KMS-11 (cell line): ENCODE data around the gene CYB561.

Source experiments
- H2AFZ ChIP-seq: fragments of 200-600 bp; sonication (generic); 2 replicates; pipeline ENCODE4 v1.6.1; 2016; ENCODE audit warnings: antibody characterized with exemption, mixed run types, low read depth
- H3K27ac ChIP-seq: fragments of 200-600 bp; sonication (generic); 2 replicates; pipeline ENCODE4 v1.6.1; 2016; ENCODE audit warnings: mild to moderate bottlenecking, mixed run types
- H3K27me3 ChIP-seq: fragments of 200-600 bp; sonication (generic); 2 replicates; pipeline ENCODE4 v1.6.1; 2017; ENCODE audit warnings: mild to moderate bottlenecking, low read depth, mixed run types, moderate library complexity; ENCODE audit not compliant: insufficient read depth
- H3K36me3 ChIP-seq: fragments of 200-600 bp; sonication (generic); 2 replicates; pipeline ENCODE4 v1.6.1; 2017; ENCODE audit warnings: mild to moderate bottlenecking, mixed run types; ENCODE audit not compliant: insufficient read depth
- H3K4me1 ChIP-seq: fragments of 200-600 bp; sonication (generic); 2 replicates; pipeline ENCODE4 v1.6.1; 2016; ENCODE audit warnings: mild to moderate bottlenecking, low read depth, mixed run types; ENCODE audit not compliant: poor library complexity, severe bottlenecking
- H3K4me2 ChIP-seq: fragments of 200-600 bp; sonication (generic); 2 replicates; pipeline ENCODE4 v1.7.0; 2016; ENCODE audit warnings: mild to moderate bottlenecking, mixed run types
- H3K4me3 ChIP-seq: fragments of 200-600 bp; sonication (generic); IDR thresholded peaks from 2 replicates; pipeline ENCODE4 v1.6.1; 2017; ENCODE audit warnings: low read depth, low read length, mixed read lengths; ENCODE audit not compliant: insufficient read depth
- H3K79me2 ChIP-seq: fragments of 200-600 bp; sonication (generic); 2 replicates; pipeline ENCODE4 v1.6.1; 2016; ENCODE audit warnings: low read depth, mixed run types; ENCODE audit not compliant: insufficient read depth
- H3K9ac ChIP-seq: fragments of 200-600 bp; sonication (generic); 2 replicates; pipeline ENCODE4 v1.6.1; 2016; ENCODE audit warnings: mild to moderate bottlenecking, mixed run types
- H4K20me1 ChIP-seq: fragments of 200-600 bp; sonication (generic); 2 replicates; pipeline ENCODE4 v1.6.1; 2016; ENCODE audit warnings: mild to moderate bottlenecking, mixed run types; ENCODE audit not compliant: insufficient read depth
- CTCF ChIP-seq: fragments of 200-600 bp; sonication (generic); conservative IDR thresholded peaks from 2 replicates; pipeline ENCODE4 v1.6.1; 2017; ENCODE audit warnings: low read depth, mild to moderate bottlenecking, antibody characterized with exemption, low read length, moderate library complexity, mixed read lengths

Gene CYB561

GRCh38 chr17:63443053-63443452, 3.1 kb downstream of the CYB561 start:
- Histone ChIP-seq H3K4me2 (no peak overlapping the region), H3K9ac (no peak overlapping the region), H3K4me1 (peaks cover 24% of the 10 kb centered on the region), H4K20me1 (no peaks in the 10 kb centered on the region), H3K36me3 (no peaks in the 10 kb centered on the region), H3K27me3 (no peaks in the 10 kb centered on the region), H2AFZ (no peak overlapping the region), H3K4me3 (no peak overlapping the region), H3K79me2 (no peaks in the 10 kb centered on the region), H3K27ac (no peak overlapping the region)
- TF ChIP-seq CTCF, result no peak

- no peak overlapping the region for H3K27ac ChIP-seq
Measured at GRCh38 chr17:63442549-63443035, 3.5 kb downstream of the CYB561 start.

GRCh38 chr17:63442074-63442473, 4.0 kb downstream of the CYB561 start:
- H3K4me2 ChIP-seq, result no peak overlapping the region
- H3K79me2 ChIP-seq, result no peaks in the 10 kb centered on the region
- no peaks in the 10 kb centered on the region for H4K20me1 ChIP-seq
- no peak for TF ChIP-seq CTCF
- no peak overlapping the region for H3K9ac ChIP-seq
- no peak overlapping the region for H3K27ac ChIP-seq
- H3K4me1 ChIP-seq, result peaks cover 24% of the 10 kb centered on the region
- no peaks in the 10 kb centered on the region for H3K27me3 ChIP-seq
- no peak overlapping the region for H2AFZ ChIP-seq
- H3K36me3 ChIP-seq, result no peaks in the 10 kb centered on the region
- no peak overlapping the region for H3K4me3 ChIP-seq

More at GRCh38 chr17:63442549-63443035, 3.5 kb downstream of the CYB561 start:
- no peak for TF ChIP-seq CTCF
- Histone ChIP-seq H3K4me1 (peaks cover 24% of the 10 kb centered on the region), H3K4me3 (no peak overlapping the region), H3K36me3 (no peaks in the 10 kb centered on the region), H3K9ac (no peak overlapping the region), H3K4me2 (no peak overlapping the region), H3K79me2 (no peaks in the 10 kb centered on the region), H2AFZ (no peak overlapping the region), H3K27me3 (no peaks in the 10 kb centered on the region), H4K20me1 (no peaks in the 10 kb centered on the region)

GRCh38 chr17:63441654-63442053, 4.5 kb downstream of the CYB561 start:
- H2AFZ ChIP-seq, result no peak overlapping the region
- no peak for TF ChIP-seq CTCF
- no peaks in the 10 kb centered on the region for H3K27me3 ChIP-seq
- no peak overlapping the region for H3K27ac ChIP-seq
- no peaks in the 10 kb centered on the region for H4K20me1 ChIP-seq
- H3K4me3 ChIP-seq, result no peak overlapping the region
- no peaks in the 10 kb centered on the region for H3K79me2 ChIP-seq
- peaks cover 20% of the 10 kb centered on the region for H3K4me1 ChIP-seq
- H3K4me2 ChIP-seq, result no peak overlapping the region
- H3K36me3 ChIP-seq, result no peaks in the 10 kb centered on the region
- H3K9ac ChIP-seq, result no peak overlapping the region
